ENCODE results near the gene GFAP.

Gene GFAP

DNA sequence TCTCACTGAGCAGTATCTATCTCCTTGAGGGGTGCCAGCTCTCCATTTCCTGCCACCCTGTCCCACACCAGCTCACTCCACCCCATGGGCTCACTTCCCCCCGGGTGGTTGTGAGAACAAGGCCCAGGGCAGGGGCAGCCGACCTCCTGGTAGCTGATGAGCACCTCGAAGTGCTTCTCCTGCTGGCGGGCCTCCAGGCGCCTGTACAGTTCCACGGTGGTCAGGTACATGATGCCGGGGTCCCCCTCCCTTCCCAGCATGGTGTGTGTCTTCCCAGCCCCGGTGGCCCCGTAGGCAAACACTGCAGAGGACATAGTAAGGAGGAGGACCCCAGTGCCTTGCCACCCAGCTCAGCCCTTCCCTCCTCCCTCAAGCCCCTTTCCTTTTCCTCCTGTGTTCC lies 19.8 kb upstream of the GFAP start:
- TF ChIP-seq YY1 (IDR thresholded peaks at IDR 0.05; ENCODE audit: low read depth) (no peak), RAD21 (IDR thresholded peaks at IDR 0.05; ENCODE audit: low read depth) (no peak), TEAD4 (IDR thresholded peaks at IDR 0.05) (no peak), REST (IDR thresholded peaks at IDR 0.05; ENCODE audit: low read depth) (no peak), ZBTB7A (IDR thresholded peaks at IDR 0.05; ENCODE audit: low read depth) (no peak), MAX (IDR thresholded peaks at IDR 0.05) (no peak)

DNA sequence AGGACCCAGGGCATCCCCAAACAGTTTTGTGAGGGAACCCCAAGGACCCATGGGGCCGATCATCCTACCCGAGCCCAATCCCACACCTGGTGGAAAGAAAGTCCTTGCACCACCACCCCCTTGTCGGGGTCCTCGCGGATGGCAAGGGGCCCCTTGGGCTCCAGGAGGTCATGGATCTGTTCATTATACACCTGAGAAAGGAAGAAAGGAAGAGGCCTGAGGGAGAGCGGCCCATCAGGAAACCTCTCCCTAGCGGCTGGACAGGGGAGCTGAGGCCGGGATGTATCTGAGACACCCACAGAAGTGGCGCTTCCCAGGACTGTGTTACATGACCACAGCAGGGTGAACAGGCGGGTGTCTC lies 19.4 kb upstream of the GFAP start:
- TF ChIP-seq CEBPB (IDR thresholded peaks at IDR 0.05) = no peak

DNA sequence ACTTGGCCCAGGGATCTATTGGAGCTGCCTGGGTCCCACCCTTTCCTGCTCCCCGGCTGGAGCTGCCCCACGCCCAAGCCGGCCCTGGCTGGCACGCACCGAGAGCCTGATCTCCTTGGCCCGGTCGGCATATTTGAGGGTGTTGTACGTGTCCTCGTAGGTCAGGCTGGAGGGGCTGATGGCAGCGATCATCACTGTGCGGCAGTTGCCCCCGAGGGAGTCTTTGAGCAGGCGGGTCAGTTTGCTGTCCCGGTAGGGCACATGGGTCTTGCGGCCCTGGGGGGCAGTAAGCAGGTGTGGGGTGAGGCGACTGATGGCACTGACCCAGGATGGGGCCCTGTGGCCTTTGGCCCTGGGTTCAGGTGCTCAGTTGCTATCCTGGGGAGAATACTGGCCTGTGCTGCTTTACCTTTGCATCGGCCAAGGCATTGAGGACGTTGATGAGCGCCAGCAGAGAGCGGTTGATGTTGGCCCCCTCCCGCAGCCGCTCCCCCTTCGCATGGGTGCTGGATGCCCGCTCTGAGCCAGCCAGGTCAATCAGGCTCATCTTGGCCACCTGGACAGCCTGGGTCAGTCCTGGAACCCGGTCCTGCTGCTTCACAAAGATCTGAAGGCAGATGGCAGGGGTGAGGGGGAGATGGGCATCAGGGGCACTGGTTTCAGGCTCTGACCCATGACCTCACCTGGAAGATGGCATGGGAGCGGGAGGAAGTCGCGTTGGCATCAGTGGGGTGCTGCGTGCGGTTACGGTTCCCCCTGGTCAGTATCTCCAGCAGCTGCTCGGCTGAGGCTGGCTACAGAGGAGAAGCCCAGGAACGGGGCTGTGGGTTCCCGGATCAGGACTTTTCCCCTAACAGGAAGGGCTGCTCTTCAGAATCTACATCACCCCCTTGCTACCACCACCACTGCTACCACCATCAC lies 18.8 kb upstream of the GFAP start:
- no peak for TF ChIP-seq EGR1 (IDR thresholded peaks at IDR 0.05)

DNA sequence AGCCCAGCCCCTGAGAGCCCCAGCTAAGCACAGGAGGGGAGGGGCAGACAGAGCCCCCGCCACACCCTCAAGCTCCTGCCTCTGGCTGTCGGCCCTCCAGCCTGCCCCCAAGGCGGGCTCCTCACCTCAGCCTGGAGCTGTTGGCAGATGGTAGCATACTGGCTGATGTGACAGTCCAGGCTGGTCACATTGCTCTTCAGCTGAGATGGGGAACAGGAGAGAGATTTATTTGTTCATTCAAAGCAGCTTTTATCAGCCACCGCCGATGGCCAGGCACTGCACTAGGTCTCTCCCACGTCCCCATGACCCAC lies 17.4 kb upstream of the GFAP start:
- TF ChIP-seq MAX (IDR thresholded peaks at IDR 0.05) = no peak

- TF ChIP-seq USF1 (IDR thresholded peaks at IDR 0.05) = no peak
These were observed 16.9 kb upstream of the GFAP start for GRCh38 chr17:44932096-44932786.

DNA sequence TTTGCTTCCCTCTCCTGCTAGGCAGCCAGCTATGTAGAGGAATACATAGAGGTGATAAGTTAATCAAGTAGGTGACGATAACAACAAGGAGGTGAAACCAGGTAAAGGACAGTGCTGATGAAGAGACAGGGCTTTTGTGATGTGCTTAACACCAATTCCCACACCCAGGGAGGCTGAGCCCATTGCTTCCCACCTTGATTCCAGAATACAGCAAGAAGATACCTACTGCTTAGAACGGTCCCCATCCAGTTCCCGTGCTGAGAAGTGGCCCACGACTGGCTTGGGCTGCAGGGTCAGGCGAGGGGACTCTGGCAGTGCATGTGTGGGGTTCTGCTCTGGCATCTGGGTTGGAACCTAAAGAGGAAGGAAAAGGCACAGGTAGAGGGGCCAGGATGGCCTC lies 16.1 kb upstream of the GFAP start:
- TF ChIP-seq EGR1 (IDR thresholded peaks at IDR 0.05) = no peak
- no peak for TF ChIP-seq USF1 (IDR thresholded peaks at IDR 0.05)
- no peak for TF ChIP-seq TCF12 (IDR thresholded peaks at IDR 0.05; ENCODE audit: low read depth)
- no peak for TF ChIP-seq RAD21 (IDR thresholded peaks at IDR 0.05; ENCODE audit: low read depth)
- no peak for TF ChIP-seq CEBPB (IDR thresholded peaks at IDR 0.05)
- TF ChIP-seq FOXM1 (IDR thresholded peaks at IDR 0.05; ENCODE audit: borderline replicate concordance, low read depth) = no peak
- no peak for TF ChIP-seq TEAD4 (IDR thresholded peaks at IDR 0.05)
- no peak for TF ChIP-seq MAX (IDR thresholded peaks at IDR 0.05)
- no peak for TF ChIP-seq REST (IDR thresholded peaks at IDR 0.05; ENCODE audit: low read depth)

GRCh38 chr17:44930667-44931066 lies 15.4 kb upstream of the GFAP start:
- TF ChIP-seq RAD21 (IDR thresholded peaks at IDR 0.05; ENCODE audit: low read depth) = no peak
- TF ChIP-seq YY1 (IDR thresholded peaks at IDR 0.05; ENCODE audit: low read depth) = no peak
- no peak for TF ChIP-seq ZBTB7A (IDR thresholded peaks at IDR 0.05; ENCODE audit: low read depth)
- no peak for TF ChIP-seq CREB1 (IDR thresholded peaks at IDR 0.05; ENCODE audit: low read depth)
- TF ChIP-seq USF1 (IDR thresholded peaks at IDR 0.05) = no peak
- TF ChIP-seq REST (IDR thresholded peaks at IDR 0.05; ENCODE audit: low read depth) = no peak
- no peak for TF ChIP-seq TAF1 (IDR thresholded peaks at IDR 0.05; ENCODE audit: low read depth)
- no peak for TF ChIP-seq EGR1 (IDR thresholded peaks at IDR 0.05)
- no peak for TF ChIP-seq TEAD4 (IDR thresholded peaks at IDR 0.05)
- TF ChIP-seq TCF12 (IDR thresholded peaks at IDR 0.05; ENCODE audit: low read depth) = no peak
- no peak for TF ChIP-seq MAX (IDR thresholded peaks at IDR 0.05)
- TF ChIP-seq NFIC (IDR thresholded peaks at IDR 0.05) = no peak
- TF ChIP-seq EP300 (IDR thresholded peaks at IDR 0.05; ENCODE audit: borderline replicate concordance) = no peak
- TF ChIP-seq FOXM1 (IDR thresholded peaks at IDR 0.05; ENCODE audit: borderline replicate concordance, low read depth) = no peak
- no peak for TF ChIP-seq CEBPB (IDR thresholded peaks at IDR 0.05)

Measured in Ishikawa (cell line).